ENCODE data around the gene LILRB4.
"Not testable (repeated sequence)": the region's sequence is repeated elsewhere in the genome, so short reads cannot be mapped to it uniquely, and the experiment has no call there.

LILRB4 gene

DNA sequence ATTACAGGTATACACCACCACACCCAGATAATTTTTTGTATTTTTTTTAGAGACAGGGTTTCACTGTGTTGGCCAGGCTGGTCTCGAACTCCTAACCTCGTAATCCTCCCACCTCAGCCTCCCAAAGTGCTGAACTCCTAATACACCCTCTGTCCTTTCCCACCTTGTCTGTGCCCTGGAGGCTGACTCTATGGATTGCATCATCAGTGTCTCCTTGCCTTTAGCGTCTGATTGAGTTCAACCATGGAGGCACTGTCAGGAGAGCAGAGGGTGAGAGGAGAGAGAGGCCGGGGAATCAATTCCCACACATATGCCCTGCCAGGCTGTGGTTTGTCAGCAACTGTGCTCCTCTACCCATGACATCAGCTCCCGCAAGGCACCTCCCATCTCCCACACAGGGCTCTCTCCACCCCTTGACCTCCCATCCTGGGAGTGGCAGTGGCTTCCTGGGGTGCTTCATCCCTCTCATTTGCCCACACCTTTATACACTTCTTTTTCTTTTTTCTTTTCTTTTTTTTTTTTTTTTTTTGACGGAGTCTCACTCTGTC is 12.6 kb upstream of the LILRB4 start:
- DNase-seq (ENCODE audit: low read depth): no peak

GRCh38 chr19:54653181-54653809 is 9.5 kb upstream of the LILRB4 start:
- no peak for DNase-seq (ENCODE audit: low read depth)

- no peak for DNase-seq (ENCODE audit: low read depth)
Observed at GRCh38 chr19:54654447-54655321, 8.1 kb upstream of the LILRB4 start.

DNA sequence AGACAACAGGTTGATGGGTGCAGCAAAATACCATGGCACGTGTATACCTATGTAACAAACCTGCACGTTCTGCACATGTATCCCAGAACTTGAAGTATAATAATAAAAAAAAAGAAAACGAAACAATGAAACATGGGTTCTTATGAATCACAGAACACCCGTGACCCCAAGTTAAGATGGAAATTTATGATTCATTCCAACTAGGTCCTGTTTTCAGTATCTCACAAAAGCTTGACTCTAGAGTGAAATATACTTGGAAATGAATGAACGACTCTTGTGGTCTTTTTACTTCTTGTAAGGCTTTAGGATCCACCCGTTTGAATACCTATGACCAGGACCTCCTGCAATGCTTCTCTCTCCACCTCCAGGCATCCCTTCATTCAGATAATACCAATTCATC is 3.5 kb upstream of the LILRB4 start:
- DNase-seq (ENCODE audit: low read depth): no peak

DNA sequence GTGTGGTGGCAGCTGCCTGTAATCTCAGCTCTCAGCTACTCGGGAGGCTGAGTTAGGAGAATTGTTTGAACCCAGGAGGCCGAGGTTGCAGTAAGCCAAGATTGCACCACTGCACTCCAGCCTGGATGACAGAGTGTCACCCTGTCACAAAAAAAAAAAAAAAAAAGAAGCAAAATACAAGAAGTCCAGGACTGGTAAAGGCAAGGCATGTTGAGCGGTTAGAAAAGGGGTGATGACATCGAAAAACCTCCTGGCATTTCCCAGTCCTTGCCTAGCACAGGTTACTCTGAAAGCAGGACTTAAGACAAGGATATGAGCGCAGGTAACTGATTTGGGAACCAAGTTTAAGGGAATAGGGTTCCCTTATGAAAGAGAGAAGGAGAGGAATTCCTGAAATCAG is 2.5 kb upstream of the LILRB4 start:
- DNase-seq (ENCODE audit: low read depth): no peak

GRCh38 chr19:54660964-54661363 is 1.8 kb upstream of the LILRB4 start:
- no peak for DNase-seq (ENCODE audit: low read depth)

GRCh38 chr19:54661846-54662481 is 821 bp upstream of the LILRB4 start:
- DNase-seq (ENCODE audit: low read depth): no peak

DNA sequence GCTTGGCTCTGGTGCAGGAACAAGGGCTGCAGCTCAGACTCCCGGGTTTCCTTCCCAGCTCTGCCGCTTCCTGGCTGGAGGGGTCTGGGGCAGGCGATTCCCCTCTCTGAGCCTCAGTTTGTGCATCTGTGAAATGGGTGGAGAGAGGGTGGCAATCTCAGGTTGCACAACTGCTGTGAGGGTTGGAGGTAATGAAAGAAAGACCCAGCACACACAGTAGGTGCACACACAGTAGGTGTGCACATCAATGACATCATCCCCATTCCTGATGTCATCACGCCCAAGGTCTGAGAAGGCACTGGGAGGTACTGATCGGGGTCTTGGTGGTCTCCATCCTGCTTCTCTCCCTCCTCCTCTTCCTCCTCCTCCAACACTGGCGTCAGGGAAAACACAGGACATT is 2.7 kb downstream of the LILRB4 start:
- DNase-seq (ENCODE audit: low read depth): no peak

- no peak for DNase-seq (ENCODE audit: low read depth)
Observed at GRCh38 chr19:54667217-54667616, 4.4 kb downstream of the LILRB4 start.

GRCh38 chr19:54668353-54668752 is 5.6 kb downstream of the LILRB4 start:
- DNase-seq (ENCODE audit: low read depth): no peak

DNA sequence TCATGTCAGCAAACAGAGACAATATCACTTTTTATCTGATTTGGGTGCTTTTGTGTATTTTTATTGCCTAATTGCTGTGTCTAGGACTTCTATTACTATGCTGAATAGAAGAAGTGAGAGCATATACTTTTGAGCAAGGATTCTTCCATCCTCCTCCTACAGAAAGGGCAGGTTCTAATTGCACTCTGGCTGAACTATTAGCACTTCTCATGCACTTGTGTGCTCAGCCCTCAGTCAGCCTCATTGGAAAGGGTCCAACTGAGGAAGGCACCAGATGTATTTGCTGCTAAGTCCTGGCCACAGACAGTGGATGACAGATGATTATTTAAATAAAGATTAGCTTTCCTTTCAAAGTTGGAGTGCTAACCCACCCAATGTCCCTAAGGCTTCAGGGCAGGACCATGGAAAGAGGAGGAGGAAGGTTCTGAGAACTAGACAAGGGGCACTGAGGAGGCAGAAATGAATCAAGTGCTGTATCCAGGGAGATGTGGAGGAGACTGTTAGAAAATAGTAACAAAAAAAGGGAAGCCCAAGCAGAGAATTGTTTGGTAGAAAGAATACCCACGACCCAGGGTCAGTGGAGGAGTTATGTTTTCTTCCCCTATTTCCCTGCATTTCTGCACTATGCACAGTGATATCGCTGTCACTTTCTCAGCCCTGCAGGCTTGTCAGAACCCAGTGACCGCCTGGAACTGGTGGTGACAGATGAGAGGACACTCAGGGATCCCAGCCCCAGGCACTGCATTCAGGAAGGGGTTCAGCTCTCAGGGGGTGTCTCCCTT is 8.0 kb downstream of the LILRB4 start:
- DNase-seq (ENCODE audit: low read depth): no peak

- no peak for DNase-seq (ENCODE audit: low read depth)
Observed at GRCh38 chr19:54673222-54673621, 10.4 kb downstream of the LILRB4 start.

DNA sequence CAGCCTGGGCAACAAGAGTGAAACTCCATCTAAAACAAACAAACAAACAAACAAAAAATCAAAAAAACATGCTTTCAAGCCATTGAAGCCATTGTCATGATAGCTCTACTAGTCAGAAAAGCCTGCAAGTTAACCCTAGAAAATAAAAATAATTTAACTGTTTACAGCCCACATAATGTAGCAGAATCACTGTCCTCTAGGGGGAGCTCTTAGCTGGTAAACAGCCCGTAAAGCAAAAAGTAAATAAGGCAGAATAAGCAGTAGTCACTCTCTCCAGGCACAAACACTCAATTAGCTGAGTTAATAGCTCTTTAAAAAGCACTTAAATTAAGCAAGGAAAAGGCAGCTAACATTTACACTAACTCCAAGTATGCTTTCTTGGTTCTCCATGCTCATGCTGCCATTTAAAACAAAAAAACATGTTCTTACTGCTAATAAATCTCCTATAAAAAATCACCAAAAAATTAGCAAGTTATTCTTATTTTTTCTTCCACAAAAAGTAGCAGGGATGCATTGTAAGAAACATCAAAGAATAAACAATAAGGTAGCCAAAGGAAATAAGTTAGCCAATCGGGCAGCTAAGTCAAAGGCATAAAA is 11.3 kb downstream of the LILRB4 start:
- no peak for DNase-seq (ENCODE audit: low read depth)

DNA sequence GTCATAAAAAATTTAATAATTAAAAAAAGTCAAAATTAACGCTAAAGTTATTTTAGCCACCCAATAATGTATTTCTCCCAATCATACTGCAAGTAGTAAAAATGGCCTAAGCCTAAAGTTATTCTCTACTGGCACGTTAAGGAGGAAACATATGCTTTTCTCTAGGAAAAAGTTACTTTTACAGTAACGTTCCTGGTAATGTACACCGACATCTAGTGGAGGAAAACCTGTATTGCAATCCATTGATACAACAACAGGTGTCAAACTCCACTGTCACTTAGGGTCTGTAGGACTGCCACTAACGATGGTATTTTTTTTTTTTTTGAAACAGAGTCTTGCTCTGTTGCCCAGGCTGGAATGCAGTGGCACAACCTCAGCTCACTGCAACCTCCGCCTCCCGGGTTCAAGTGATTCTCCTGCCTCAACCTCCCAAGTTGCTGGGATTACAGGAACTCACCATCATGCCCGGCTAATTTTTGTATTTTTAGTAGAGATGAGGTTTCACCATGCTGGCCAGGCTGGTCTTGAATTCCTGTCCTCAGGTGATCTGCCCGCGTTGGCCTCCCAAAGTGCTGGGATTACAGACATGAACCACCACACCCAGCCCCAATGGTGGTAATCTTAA is 13.5 kb downstream of the LILRB4 start:
- DNase-seq (ENCODE audit: low read depth): not testable (repeated sequence)

GRCh38 chr19:54677217-54677616 is 14.4 kb downstream of the LILRB4 start:
- DNase-seq (ENCODE audit: low read depth): no peak

GRCh38 chr19:54681596-54681995 is 18.8 kb downstream of the LILRB4 start:
- DNase-seq (ENCODE audit: low read depth): not testable (repeated sequence)

GRCh38 chr19:54682306-54682856 is 19.6 kb downstream of the LILRB4 start:
- DNase-seq (ENCODE audit: low read depth): no peak

GRCh38 chr19:54684527-54684926 is 21.7 kb downstream of the LILRB4 start:
- no peak for DNase-seq (ENCODE audit: low read depth)

DNA sequence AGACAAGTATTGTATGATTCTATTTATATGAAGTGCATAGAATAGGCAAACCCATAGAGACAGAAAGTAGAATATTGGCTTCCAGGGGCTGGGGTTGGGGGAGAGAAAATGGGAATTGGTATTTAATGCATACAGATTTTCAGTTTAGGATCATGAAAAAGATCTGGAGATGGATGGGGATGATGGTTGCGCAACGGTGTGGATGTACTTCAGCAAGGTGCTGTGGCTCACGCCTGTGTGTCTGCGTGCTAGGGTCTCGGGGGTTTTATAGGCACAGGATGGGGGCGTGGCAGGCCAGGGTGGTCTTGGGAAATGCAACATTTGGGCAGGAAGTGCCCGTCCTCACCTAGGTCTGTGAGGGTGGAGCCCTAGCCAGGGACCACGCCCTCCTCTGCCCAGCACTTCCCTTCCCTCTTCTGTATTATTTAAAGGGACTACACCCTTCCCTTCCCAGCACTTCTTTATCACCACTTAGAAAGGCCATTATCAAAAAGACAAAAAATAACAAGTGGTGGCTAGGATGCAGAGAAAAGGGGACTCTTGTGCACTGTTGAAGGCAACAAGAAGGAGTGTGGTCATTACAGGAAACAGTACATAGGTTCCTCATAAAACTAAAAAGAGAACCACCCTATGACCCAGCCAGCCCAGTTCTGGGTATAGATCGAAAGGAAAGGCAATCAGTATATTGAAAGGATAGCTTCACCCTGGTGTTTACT is 29.0 kb downstream of the LILRB4 start:
- no peak for DNase-seq (ENCODE audit: low read depth)

DNA sequence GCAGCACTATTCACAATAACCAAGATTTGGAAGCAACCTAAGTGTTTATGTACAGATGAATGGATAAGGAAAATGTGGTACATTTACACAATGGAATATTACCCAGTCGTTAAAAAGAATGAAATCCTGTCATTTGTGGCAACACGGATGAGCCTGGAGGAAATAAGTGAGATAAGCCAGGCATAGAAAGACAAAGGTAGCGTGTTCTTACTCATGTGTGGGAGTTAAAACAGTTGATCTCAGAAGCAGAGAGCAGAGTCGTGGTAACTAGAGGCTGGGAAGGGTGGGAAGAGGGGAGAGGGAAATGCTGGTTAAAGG is 29.5 kb downstream of the LILRB4 start:
- DNase-seq (ENCODE audit: low read depth): no peak
